ENCODE results near the gene FMN1.

The FMN1 gene

GRCh38 chr15:33016405-33017024 is 178.0 kb downstream of the FMN1 start:
- TF ChIP-seq CTCF (IDR thresholded peaks at IDR 0.05; ENCODE audit: low read depth, low read length, missing control alignments): no peak
- no peak for DNase-seq (ENCODE audit: extremely low read depth, low read depth)
- no peak overlapping the region for H3K4me3 ChIP-seq (replicated peaks; ENCODE audit: low read depth, low read length)

DNA sequence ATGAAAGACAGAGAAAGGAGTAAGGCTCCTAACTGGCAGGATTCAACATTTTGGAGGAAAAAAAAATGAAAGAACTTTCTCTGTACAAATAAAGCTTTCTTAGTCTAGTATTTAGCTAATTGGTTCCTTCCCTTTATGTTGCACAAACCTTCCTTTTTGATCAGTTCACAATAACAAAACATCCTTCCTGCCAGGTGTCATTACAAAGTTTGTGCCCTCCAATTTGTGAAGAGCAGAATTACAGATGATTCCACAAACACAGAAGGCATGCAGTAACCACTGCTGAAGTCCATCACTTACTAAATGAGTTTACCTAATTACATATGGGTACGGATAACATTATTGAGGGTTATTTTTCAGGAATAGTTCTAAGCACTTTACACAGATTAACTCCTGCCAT is 179.9 kb downstream of the FMN1 start:
- TF ChIP-seq CTCF (IDR thresholded peaks at IDR 0.05; ENCODE audit: low read depth, low read length, missing control alignments): no peak
- no peak for DNase-seq (ENCODE audit: extremely low read depth, low read depth)
- no peak overlapping the region for H3K4me3 ChIP-seq (replicated peaks; ENCODE audit: low read depth, low read length)

DNA sequence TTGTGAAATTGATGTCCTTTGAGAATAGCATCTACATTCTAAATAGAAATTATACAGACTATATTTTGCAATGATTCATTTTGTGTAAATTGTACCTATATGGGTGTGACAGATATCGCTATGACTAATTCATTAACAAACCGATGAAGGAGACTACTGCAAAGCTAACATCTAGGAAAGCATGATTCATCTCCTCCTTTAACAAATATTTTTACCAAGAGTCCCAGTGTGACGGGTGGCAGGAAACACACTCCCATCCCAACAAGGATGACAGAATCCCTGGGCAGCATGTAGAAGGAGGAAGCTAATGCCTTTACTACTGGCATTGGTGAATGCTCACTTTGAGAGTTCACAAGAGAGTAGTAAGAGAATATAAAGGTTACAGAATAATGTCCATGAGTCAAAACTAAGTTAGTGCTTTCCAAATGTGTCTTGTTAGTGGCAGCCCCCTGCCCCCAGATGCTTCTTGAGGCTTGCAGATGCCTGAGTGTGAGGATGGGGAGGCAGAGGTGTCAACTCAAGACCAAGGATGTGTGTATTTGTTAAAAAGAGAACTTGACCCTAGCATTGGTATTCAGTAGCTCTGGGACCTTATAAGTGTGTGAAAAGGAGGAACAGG is 180.6 kb downstream of the FMN1 start:
- no peak for DNase-seq (ENCODE audit: extremely low read depth, low read depth)
- TF ChIP-seq CTCF (IDR thresholded peaks at IDR 0.05; ENCODE audit: low read depth, low read length, missing control alignments): no peak
- H3K4me3 ChIP-seq (replicated peaks; ENCODE audit: low read depth, low read length): no peak overlapping the region

GRCh38 chr15:33011976-33012375 is 182.5 kb downstream of the FMN1 start:
- no peak overlapping the region for H3K4me3 ChIP-seq (replicated peaks; ENCODE audit: low read depth, low read length)
- no peak for DNase-seq (ENCODE audit: extremely low read depth, low read depth)
- TF ChIP-seq CTCF (IDR thresholded peaks at IDR 0.05; ENCODE audit: low read depth, low read length, missing control alignments): no peak

DNA sequence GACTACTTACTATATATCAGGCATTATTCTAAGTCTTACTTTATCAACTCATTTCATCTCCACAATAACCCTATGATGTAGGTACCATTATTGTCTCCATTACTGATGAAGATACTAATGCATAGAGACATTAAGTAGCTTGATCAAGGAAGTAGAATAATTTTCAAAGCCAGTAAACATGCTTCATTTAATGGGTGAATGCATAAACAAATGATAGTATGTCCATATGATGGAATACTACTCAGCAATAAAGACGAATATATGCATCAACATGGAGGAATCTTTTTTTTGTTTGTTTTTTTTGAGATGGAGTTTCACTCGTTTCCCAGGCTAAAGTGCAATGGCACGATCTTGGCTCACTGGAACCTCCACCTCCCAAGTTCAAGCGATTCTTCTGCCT is 184.9 kb downstream of the FMN1 start:
- TF ChIP-seq CTCF (IDR thresholded peaks at IDR 0.05; ENCODE audit: low read depth, low read length, missing control alignments): no peak
- H3K4me3 ChIP-seq (replicated peaks; ENCODE audit: low read depth, low read length): no peak overlapping the region
- DNase-seq (ENCODE audit: extremely low read depth, low read depth): no peak

DNA sequence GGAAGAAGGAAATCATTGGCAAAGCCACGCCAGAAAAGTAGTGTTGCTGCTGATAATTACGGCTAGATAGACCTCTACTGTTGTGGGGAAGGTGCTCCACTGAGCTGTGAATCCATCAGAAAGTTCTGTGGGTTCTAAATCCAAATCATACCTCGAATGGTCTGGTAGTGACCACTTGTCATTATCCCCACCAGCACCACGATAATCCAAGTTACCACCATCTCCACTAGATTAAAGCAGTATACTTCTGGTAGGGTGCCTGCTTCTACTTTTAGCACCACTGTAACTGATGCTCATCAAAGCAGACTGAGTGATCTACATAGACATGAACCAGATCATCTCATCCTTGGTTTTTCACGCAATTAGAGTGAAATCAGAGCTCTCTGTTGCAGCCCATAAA is 185.5 kb downstream of the FMN1 start:
- H3K4me3 ChIP-seq (replicated peaks; ENCODE audit: low read depth, low read length): no peak overlapping the region
- no peak for TF ChIP-seq CTCF (IDR thresholded peaks at IDR 0.05; ENCODE audit: low read depth, low read length, missing control alignments)
- no peak for DNase-seq (ENCODE audit: extremely low read depth, low read depth)
